ENCODE measurements around the gene FEV. TPM values are rescaled to one million over a fixed set of nuclear protein-coding genes. Genes with fewer than 3 reads are reported as not detected.

Gene FEV
- total RNA-seq, 3 donors from 2014 or later (not counting 1 experiment from before 2014, with no cell fraction given): not detected

GRCh38 chr2:218963601-218964000, 21.4 kb downstream of the FEV start:
- H3K4me3 ChIP-seq (ENCODE audit: low read length): no peak overlapping the region
- Mint-ChIP-seq H3K4me3 (no peak overlapping the region), H3K27me3 (ENCODE audit: low read depth in 2 of 2) (peaks cover 39 to 49% of the 10 kb centered on the region in 2 donors), H3K27ac (no peak overlapping the region), H3K9me3 (no peaks in the 10 kb centered on the region), H3K4me1 (peaks cover 0 to 18% of the 10 kb centered on the region in 2 donors), H3K36me3 (no peaks in the 10 kb centered on the region)
- peaks cover 19% of the 10 kb centered on the region for H3K4me1 ChIP-seq (ENCODE audit: control insufficient read depth, insufficient read depth, low read length)
- no peaks in the 10 kb centered on the region for H3K36me3 ChIP-seq (ENCODE audit: control insufficient read depth, insufficient read depth, low read length)
- no peak overlapping the region for H3K27ac ChIP-seq (ENCODE audit: low read length)
- TF ChIP-seq, protein P1, sequence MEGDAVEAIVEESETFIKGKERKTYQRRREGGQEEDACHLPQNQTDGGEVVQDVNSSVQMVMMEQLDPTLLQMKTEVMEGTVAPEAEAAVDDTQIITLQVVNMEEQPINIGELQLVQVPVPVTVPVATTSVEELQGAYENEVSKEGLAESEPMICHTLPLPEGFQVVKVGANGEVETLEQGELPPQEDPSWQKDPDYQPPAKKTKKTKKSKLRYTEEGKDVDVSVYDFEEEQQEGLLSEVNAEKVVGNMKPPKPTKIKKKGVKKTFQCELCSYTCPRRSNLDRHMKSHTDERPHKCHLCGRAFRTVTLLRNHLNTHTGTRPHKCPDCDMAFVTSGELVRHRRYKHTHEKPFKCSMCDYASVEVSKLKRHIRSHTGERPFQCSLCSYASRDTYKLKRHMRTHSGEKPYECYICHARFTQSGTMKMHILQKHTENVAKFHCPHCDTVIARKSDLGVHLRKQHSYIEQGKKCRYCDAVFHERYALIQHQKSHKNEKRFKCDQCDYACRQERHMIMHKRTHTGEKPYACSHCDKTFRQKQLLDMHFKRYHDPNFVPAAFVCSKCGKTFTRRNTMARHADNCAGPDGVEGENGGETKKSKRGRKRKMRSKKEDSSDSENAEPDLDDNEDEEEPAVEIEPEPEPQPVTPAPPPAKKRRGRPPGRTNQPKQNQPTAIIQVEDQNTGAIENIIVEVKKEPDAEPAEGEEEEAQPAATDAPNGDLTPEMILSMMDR (IDR thresholded peaks at IDR 0.05): no peak
- peaks cover 42% of the 10 kb centered on the region for H3K27me3 ChIP-seq (ENCODE audit: control insufficient read depth, insufficient read depth, low read length)
- no peak for DNase-seq
- 22% methylated on average over 5 of the region's 5 CpGs for WGBS (ENCODE audit: insufficient coverage)
- peaks cover 9% of the 10 kb centered on the region for H3K9me3 ChIP-seq (ENCODE audit: control insufficient read depth, insufficient read depth, low read length)
- ATAC-seq: no peak
- intact Hi-C loops (cut with micrococcal nuclease): no loop called here

GRCh38 chr2:218962859-218963492, 22.0 kb downstream of the FEV start:
- Mint-ChIP-seq H3K36me3 (no peaks in the 10 kb centered on the region), H3K4me3 (peak overlapping the region; percentile 21), H3K27ac (no peak overlapping the region), H3K27me3 (ENCODE audit: low read depth in 2 of 2) (peaks cover 41 to 49% of the 10 kb centered on the region in 2 donors), H3K4me1 (peaks cover 0 to 18% of the 10 kb centered on the region in 2 donors), H3K9me3 (no peaks in the 10 kb centered on the region)
- no peak overlapping the region for H3K27ac ChIP-seq (ENCODE audit: low read length)
- H3K27me3 ChIP-seq (ENCODE audit: control insufficient read depth, insufficient read depth, low read length): peaks cover 44% of the 10 kb centered on the region
- intact Hi-C loops (cut with micrococcal nuclease): no loop called here
- TF ChIP-seq, protein P1 (IDR thresholded peaks at IDR 0.05): no peak
- peaks cover 9% of the 10 kb centered on the region for H3K9me3 ChIP-seq (ENCODE audit: control insufficient read depth, insufficient read depth, low read length)
- WGBS (ENCODE audit: insufficient coverage): 7% methylated on average over 42 of the region's 42 CpGs
- H3K36me3 ChIP-seq (ENCODE audit: control insufficient read depth, insufficient read depth, low read length): no peaks in the 10 kb centered on the region
- no peak overlapping the region for H3K4me3 ChIP-seq (ENCODE audit: low read length)
- H3K4me1 ChIP-seq (ENCODE audit: control insufficient read depth, insufficient read depth, low read length): peaks cover 19% of the 10 kb centered on the region
- peak; percentile 43 to 70 for DNase-seq
- ATAC-seq: peak in 2 of 3 donors; percentile 40 to 61

- no peaks in the 10 kb centered on the region for H3K36me3 ChIP-seq (ENCODE audit: control insufficient read depth, insufficient read depth, low read length)
- peaks cover 0 to 18% of the 10 kb centered on the region in 2 donors for H3K4me1 Mint-ChIP-seq
- no peaks in the 10 kb centered on the region for H3K36me3 Mint-ChIP-seq
- TF ChIP-seq, protein P1 (IDR thresholded peaks at IDR 0.05): no peak
- H3K27ac Mint-ChIP-seq: no peak overlapping the region
- H3K27me3 Mint-ChIP-seq (ENCODE audit: low read depth in 2 of 2): peaks cover 45 to 58% of the 10 kb centered on the region in 2 donors
- ATAC-seq (no peak), DNase-seq (peak in 1 of 2 donors; percentile 34)
- intact Hi-C loops (cut with micrococcal nuclease): no loop called here
- no peaks in the 10 kb centered on the region for H3K9me3 Mint-ChIP-seq
- H3K27me3 ChIP-seq (ENCODE audit: control insufficient read depth, insufficient read depth, low read length): peaks cover 47% of the 10 kb centered on the region
- peaks cover 9% of the 10 kb centered on the region for H3K9me3 ChIP-seq (ENCODE audit: control insufficient read depth, insufficient read depth, low read length)
- no peak overlapping the region for H3K27ac ChIP-seq (ENCODE audit: low read length)
- H3K4me3 ChIP-seq (ENCODE audit: low read length): no peak overlapping the region
- H3K4me1 ChIP-seq (ENCODE audit: control insufficient read depth, insufficient read depth, low read length): peaks cover 19% of the 10 kb centered on the region
- H3K4me3 Mint-ChIP-seq: no peak overlapping the region
- 15% methylated on average over 27 of the region's 34 CpGs for WGBS (ENCODE audit: insufficient coverage)
These were observed 23.1 kb downstream of the FEV start for GRCh38 chr2:218961651-218962570.

Data from natural killer cell (primary cell).